K562 (cell line): ENCODE results near the gene SVIL. TPM values are rescaled to one million over a fixed set of nuclear protein-coding genes. Genes with fewer than 3 reads are reported as not detected.

ENCODE experiments used
- ATAC-seq: fragments of 200-7000 bp; cut with Tn5 transposase; 3 replicates; pipeline ENCODE4 v1.9.1; 2020; ENCODE audit warnings: moderate library complexity
- BruUV-seq: library from RNA; stranded (reverse); fragments of 400-500 nt; replicated peaks from 2 replicates; lab custom pipeline; 2021; lab: Mats Ljungman, UMichigan
- CTCF ChIA-PET: fragments of 300-600 bp; formaldehyde crosslinking; extraction: SDS; loops from one replicate; lab custom pipeline; 2021; ENCODE audit warnings: low intra/inter-chr PET ratio; lab: Yijun Ruan, JAX
- POLR2A ChIA-PET: fragments of 300-600, 350-650 bp; sonication (Branson Sonifier 250); formaldehyde crosslinking; extraction: SDS; loops from one replicate; lab custom pipeline; 2021; ENCODE audit warnings: antibody characterized with exemption, inconsistent platforms; lab: Yijun Ruan, JAX
- DNase-seq, 4 experiments: peaks; one replicate each; pipeline versions ENCODE4 v3.0.0 to v3.0.0-alpha.2; 2011 to 2018; ENCODE audit warnings: low spot score in 3 of 4, mixed read lengths in 3 of 4; ENCODE audit errors: extremely low read depth in 1 of 4
- FAIRE-seq: peaks from 2 replicates; lab custom pipeline; 2011; peaks lifted over from hg19 to GRCh38; lab: Jason Lieb, UNC
- H2AFZ ChIP-seq: 2 replicates; pipeline ENCODE4 v1.6.0; 2011; ENCODE audit warnings: low read depth, low read length, control low read depth, inconsistent platforms
- H3K27ac ChIP-seq: fragments of 200-600 bp; 3 replicates; pipeline ENCODE4 v1.8.0; 2011; ENCODE audit warnings: low read depth, mild to moderate bottlenecking, control low read depth, inconsistent platforms, low read length, moderate library complexity, mixed read lengths; ENCODE audit errors: extremely low read depth
- H3K27me3 ChIP-seq, 2 experiments: fragments of 300-600 bp in 1 of 2; 2 replicates in 1 of 2; 3 replicates in 1 of 2; pipeline versions ENCODE4 v1.6.0 to v1.8.0; 2011; ENCODE audit warnings: inconsistent platforms in 2 of 2, low read length in 2 of 2, mild to moderate bottlenecking in 1 of 2, mixed read lengths in 1 of 2, moderate library complexity in 1 of 2; ENCODE audit not compliant: control insufficient read depth in 2 of 2, insufficient read depth in 2 of 2
- H3K36me3 ChIP-seq: fragments of 300-600 bp; 3 replicates; pipeline ENCODE4 v1.8.0; 2011; ENCODE audit warnings: mild to moderate bottlenecking, low read length, inconsistent platforms; ENCODE audit not compliant: control insufficient read depth, insufficient read depth
- H3K4me1 ChIP-seq, 2 experiments: fragments of 200-600 bp in 1 of 2; replicated peaks in 1 of 2; 2 replicates in 1 of 2; 3 replicates in 1 of 2; pipeline versions ENCODE4 v1.5.1 to v1.8.0; 2011; ENCODE audit warnings: inconsistent platforms in 2 of 2, low read length in 2 of 2, mild to moderate bottlenecking in 1 of 2, mixed read lengths in 1 of 2, moderate library complexity in 1 of 2; ENCODE audit not compliant: control insufficient read depth in 2 of 2, insufficient read depth in 2 of 2
- H3K4me2 ChIP-seq: 2 replicates; pipeline ENCODE4 v1.6.1; 2011; ENCODE audit warnings: low read length, control low read depth, inconsistent platforms, mixed read lengths; ENCODE audit not compliant: insufficient read depth
- H3K4me3 ChIP-seq: fragments of 200-600 bp; sonication (generic), shearing (Covaris generic); 2 replicates; pipeline ENCODE4 v1.5.1; 2016; ENCODE audit warnings: control low read depth, inconsistent platforms
- H3K79me2 ChIP-seq: fragments of 200-600 bp; 3 replicates; pipeline ENCODE4 v1.8.0; 2011; ENCODE audit warnings: low read length, inconsistent platforms; ENCODE audit not compliant: control insufficient read depth, insufficient read depth
- H3K9ac ChIP-seq, 2 experiments: 2 replicates each; pipeline versions ENCODE4 v1.6.0 to v1.6.1; 2011; ENCODE audit warnings: low read depth in 2 of 2, low read length in 2 of 2, control low read depth in 1 of 2, inconsistent platforms in 1 of 2, mild to moderate bottlenecking in 1 of 2, mixed read lengths in 1 of 2; ENCODE audit not compliant: insufficient read depth in 1 of 2
- H3K9me1 ChIP-seq: one replicate; pipeline ENCODE4 v1.6.0; 2011; ENCODE audit warnings: inconsistent platforms, mild to moderate bottlenecking, low read length, moderate library complexity; ENCODE audit not compliant: control insufficient read depth, insufficient read depth
- H3K9me3 ChIP-seq: replicated peaks from 2 replicates; pipeline ENCODE4 v1.5.1; 2011; ENCODE audit warnings: low read depth, low read length, inconsistent platforms; ENCODE audit not compliant: control insufficient read depth, insufficient read depth
- H4K20me1 ChIP-seq: replicated peaks from 2 replicates; pipeline ENCODE4 v1.6.1; 2011; ENCODE audit warnings: low read length, inconsistent platforms, mixed read lengths; ENCODE audit not compliant: control insufficient read depth, insufficient read depth
- CTBP1 ChIP-seq: fragments of 450-650 bp; IDR thresholded peaks from 2 replicates; pipeline ENCODE4 v1.6.1; 2016; ENCODE audit warnings: borderline replicate concordance
- MAFF ChIP-seq: IDR thresholded peaks from 2 replicates; pipeline ENCODE4 v1.6.1; 2012; ENCODE audit warnings: low read length, improper control_type of control experiment
- NFYB ChIP-seq: IDR thresholded peaks from 2 replicates; pipeline ENCODE4 v1.6.1; 2011; ENCODE audit warnings: mild to moderate bottlenecking, moderate library complexity; ENCODE audit not compliant: insufficient read length; ENCODE audit errors: extremely low read depth
- ZBTB17 ChIP-seq: fragments of 450-650 bp; formaldehyde crosslinking; IDR thresholded peaks from 2 replicates; pipeline ENCODE4 v1.4.0; 2020; ENCODE audit warnings: mild to moderate bottlenecking
- ZNF311 ChIP-seq: fragments of 250-450 bp; sonication (Bioruptor Pico); IDR thresholded peaks from 2 replicates; pipeline ENCODE4 v1.4.0; 2020; ENCODE audit warnings: mild to moderate bottlenecking, moderate library complexity
- WGBS: fragments of 100-300 bp; shearing (Covaris generic); methylation state at CpG from one replicate; pipeline ENCODE4 v1.1.6; 2016; ENCODE audit warnings: low coverage, mixed read lengths; ENCODE audit not compliant: insufficient coverage; ENCODE audit errors: missing lambda C conversion rate; 5-methylcytosine and 5-hydroxymethylcytosine counted together
- in situ Hi-C: fragments of 300-500 bp; cut with MboI; formaldehyde crosslinking; loops from 4 replicates; pipeline ENCODE4 v1.15.0; 2018; ENCODE audit warnings: inconsistent platforms, mixed read lengths
- intact Hi-C: fragments of 100-400 bp; cut with micrococcal nuclease; formaldehyde crosslinking; loops from 2 replicates; pipeline ENCODE4 v1.14.2; 2022
- polyA plus RNA-seq, 8 experiments: library from polyadenylated mRNA; depleted of rRNA in 4 of 8; stranded (reverse) in 5 of 8; unstranded in 3 of 8; fragments of >200 nt; fragmentation: Nextera tagmentation in 2 of 8; fragmentation: Illumina TruSeq in 1 of 8; extraction: Ambion mirVana in 2 of 8; extraction: Trizol in 1 of 8; gene quantifications; 2 replicates each; pipeline versions ENCODE4 v1.2.1 to v1.2.3, GENCODE V29; 2011 to 2014; ENCODE audit warnings: inconsistent platforms in 1 of 8, missing spikeins in 1 of 8
- total RNA-seq, 7 experiments: library from RNA; depleted of rRNA in 6 of 7; stranded (reverse); fragments of >200 nt in 6 of 7; fragmentation: Illumina TruSeq in 2 of 7; extraction: Trizol in 2 of 7; gene quantifications; 2 replicates each; pipeline versions ENCODE4 v1.2.1 to v1.2.3, GENCODE V29; 2011 to 2021; ENCODE audit warnings: low replicate concordance in 1 of 7
- TF ChIP-seq, protein P1 (sequence below), 3 experiments: IDR thresholded peaks in 2 of 3; conservative IDR thresholded peaks in 1 of 3; 2 replicates each; pipeline ENCODE4 v1.5.1; 2011 to 2012; ENCODE audit warnings: low read length in 3 of 3, mild to moderate bottlenecking in 3 of 3, control low read depth in 2 of 3, improper control_type of control experiment in 1 of 3, inconsistent platforms in 1 of 3, low read depth in 1 of 3, mixed read lengths in 1 of 3, moderate library complexity in 1 of 3; ENCODE audit not compliant: insufficient read depth in 2 of 3
- TF ChIP-seq, protein P2 (sequence below): sonication (generic); formaldehyde crosslinking; IDR thresholded peaks from 2 replicates; pipeline ENCODE4 v1.8.0; 2022; ENCODE audit warnings: mild to moderate bottlenecking, low read depth, missing genetic modification reagents

Gene SVIL
- total and polyA plus RNA-seq, 9 of the 15 experiments (the other 6 are each of a cell fraction or from before 2014, with no cell fraction given), result under 0.01 to 0.18 (median 0.05) TPM; not detected in 3

DNA sequence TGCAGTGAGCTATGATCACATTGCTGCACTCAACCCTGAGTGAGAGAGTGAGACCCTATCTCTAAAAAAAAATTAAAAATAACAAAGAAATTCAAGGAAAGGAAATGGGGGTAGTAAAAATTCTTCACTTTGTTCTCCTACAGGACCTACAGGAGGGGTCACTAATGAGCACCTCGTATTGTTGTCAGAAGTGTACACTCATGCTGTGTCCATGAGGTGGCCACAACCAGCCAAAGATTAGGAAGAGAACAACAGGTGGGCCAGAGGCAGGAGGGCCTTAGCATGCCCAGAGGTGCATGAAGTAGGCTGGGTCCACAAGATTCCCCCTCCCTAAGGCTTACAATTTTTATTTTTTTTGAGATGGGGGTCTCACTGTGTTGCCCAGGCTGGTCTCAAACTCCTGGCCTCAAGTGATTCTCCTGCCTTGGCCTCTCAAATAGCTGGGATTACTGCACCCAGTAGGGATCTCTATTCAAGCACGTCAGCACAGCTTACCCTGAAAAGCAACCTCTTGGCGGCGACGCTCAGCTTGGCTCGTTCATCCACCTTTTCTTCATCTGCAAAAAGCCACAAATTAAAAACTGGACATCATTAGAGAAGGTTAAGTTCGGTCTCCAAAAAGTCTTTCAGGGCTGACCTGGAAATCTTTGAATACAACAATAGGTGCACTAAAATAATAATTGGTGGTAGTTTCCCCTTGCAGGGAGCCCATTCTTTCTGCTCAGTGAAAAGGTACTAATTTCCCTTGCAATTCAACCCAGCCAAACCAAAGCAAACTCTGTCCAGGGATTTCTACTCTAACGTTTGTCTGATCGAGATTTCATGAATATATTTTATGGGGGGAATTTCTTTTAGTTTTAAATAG, 104.4 kb downstream of the SVIL start:
- Histone ChIP-seq H3K4me1 (no peaks in the 10 kb centered on the region), H3K9me1 (no peaks in the 10 kb centered on the region), H3K79me2 (no peaks in the 10 kb centered on the region), H3K4me3 (no peak overlapping the region), H4K20me1 (0 out of 2 replicates have a peak, but pooled peaks cover 5% of the 10 kb centered on the region), H3K27me3 (peaks cover 24 to 55% of the 10 kb centered on the region in 2 experiments), H3K9ac (no peak overlapping the region), H3K4me2 (no peak overlapping the region), H2AFZ (no peak overlapping the region), H3K36me3 (no peaks in the 10 kb centered on the region), H3K27ac (no peak overlapping the region), H3K9me3 (no peaks in the 10 kb centered on the region)
- TF ChIP-seq CTBP1, result no peak
- no peak for TF ChIP-seq ZBTB17 (CRISPR knock-in tag)
- no peak for TF ChIP-seq NFYB
- no peak for TF ChIP-seq MAFF
- TF ChIP-seq, protein P1, sequence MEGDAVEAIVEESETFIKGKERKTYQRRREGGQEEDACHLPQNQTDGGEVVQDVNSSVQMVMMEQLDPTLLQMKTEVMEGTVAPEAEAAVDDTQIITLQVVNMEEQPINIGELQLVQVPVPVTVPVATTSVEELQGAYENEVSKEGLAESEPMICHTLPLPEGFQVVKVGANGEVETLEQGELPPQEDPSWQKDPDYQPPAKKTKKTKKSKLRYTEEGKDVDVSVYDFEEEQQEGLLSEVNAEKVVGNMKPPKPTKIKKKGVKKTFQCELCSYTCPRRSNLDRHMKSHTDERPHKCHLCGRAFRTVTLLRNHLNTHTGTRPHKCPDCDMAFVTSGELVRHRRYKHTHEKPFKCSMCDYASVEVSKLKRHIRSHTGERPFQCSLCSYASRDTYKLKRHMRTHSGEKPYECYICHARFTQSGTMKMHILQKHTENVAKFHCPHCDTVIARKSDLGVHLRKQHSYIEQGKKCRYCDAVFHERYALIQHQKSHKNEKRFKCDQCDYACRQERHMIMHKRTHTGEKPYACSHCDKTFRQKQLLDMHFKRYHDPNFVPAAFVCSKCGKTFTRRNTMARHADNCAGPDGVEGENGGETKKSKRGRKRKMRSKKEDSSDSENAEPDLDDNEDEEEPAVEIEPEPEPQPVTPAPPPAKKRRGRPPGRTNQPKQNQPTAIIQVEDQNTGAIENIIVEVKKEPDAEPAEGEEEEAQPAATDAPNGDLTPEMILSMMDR (IDR thresholded peaks at IDR 0.05 in 2 of 3, conservative IDR thresholded peaks at IDR 0.05 in 1 of 3; ENCODE audit: insufficient read depth in 2 of 3, low read depth in 1 of 3, low read length in 3 of 3), result peak in 1 of 3 experiments; percentile 17; a peak in 1 of 6 replicates
- TF ChIP-seq, protein P2, sequence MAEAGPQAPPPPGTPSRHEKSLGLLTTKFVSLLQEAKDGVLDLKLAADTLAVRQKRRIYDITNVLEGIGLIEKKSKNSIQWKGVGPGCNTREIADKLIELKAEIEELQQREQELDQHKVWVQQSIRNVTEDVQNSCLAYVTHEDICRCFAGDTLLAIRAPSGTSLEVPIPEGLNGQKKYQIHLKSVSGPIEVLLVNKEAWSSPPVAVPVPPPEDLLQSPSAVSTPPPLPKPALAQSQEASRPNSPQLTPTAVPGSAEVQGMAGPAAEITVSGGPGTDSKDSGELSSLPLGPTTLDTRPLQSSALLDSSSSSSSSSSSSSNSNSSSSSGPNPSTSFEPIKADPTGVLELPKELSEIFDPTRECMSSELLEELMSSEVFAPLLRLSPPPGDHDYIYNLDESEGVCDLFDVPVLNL (CRISPR knock-in tag), result no peak
- no peak for TF ChIP-seq ZNF311 (CRISPR knock-in tag)
- POLR2A ChIA-PET, result no interaction called here
- WGBS, result 0% methylated on average over 9 of the region's 9 CpGs
- CTCF ChIA-PET, result no interaction called here
- in situ Hi-C loops (no loop called here), intact Hi-C loops (no loop called here)
- FAIRE-seq (no peak), ATAC-seq (no peak), DNase-seq (no peak)
- BruUV-seq, result no TSS peak
